ENCODE measurements around the gene GOLGA6L7.
A peak's percentile ranks its signal among the peaks of the same experiment; 100 is the strongest.
"Not testable (repeated sequence)": the region's sequence is repeated elsewhere in the genome, so short reads cannot be mapped to it uniquely, and the experiment has no call there.

Gene GOLGA6L7

GRCh38 chr15:28794231-28794630 is 54.2 kb downstream of the GOLGA6L7 start:
- H3K4me3 ChIP-seq (ENCODE audit: low read length); H3K27ac ChIP-seq (ENCODE audit: low read depth, low read length); H3K4me2 ChIP-seq (ENCODE audit: low read length); H3K4me1 ChIP-seq (ENCODE audit: control insufficient read depth, low read length); H3K36me3 ChIP-seq (ENCODE audit: control insufficient read depth, low read length); H3K79me2 ChIP-seq (ENCODE audit: control insufficient read depth, low read length); H3F3A ChIP-seq (ENCODE audit: control insufficient read depth, insufficient read depth); H4K20me1 ChIP-seq (ENCODE audit: control insufficient read depth, insufficient read depth, low read depth, low read length); H3K9me2 ChIP-seq (replicated peaks; ENCODE audit: control insufficient read depth, low read length); H3K27me3 ChIP-seq (ENCODE audit: control insufficient read depth, low read length); H3K9me3 ChIP-seq (ENCODE audit: control insufficient read depth, insufficient read depth, low read length): not testable (repeated sequence)
- peak; percentile 37 for TF ChIP-seq CTCF (IDR thresholded peaks at IDR 0.05; ENCODE audit: low read depth, low read length, poor library complexity, severe bottlenecking)

Measured in DOHH2 (cell line).